Urothelium cell line (cell line): ENCODE results near the gene ASTN2.
"Not testable (repeated sequence)": the region's sequence is repeated elsewhere in the genome, so short reads cannot be mapped to it uniquely, and the experiment has no call there.

Experiments
- DNase-seq: peaks from one replicate; pipeline ENCODE4 v3.0.0; 2011; ENCODE audit warnings: low spot score, mixed read lengths
- FAIRE-seq: peaks from 2 replicates; lab custom pipeline; 2011; peaks lifted over from hg19 to GRCh38; lab: Jason Lieb, UNC

The ASTN2 gene

GRCh38 chr9:117088786-117089185 lies 326.1 kb downstream of the ASTN2 start:
- FAIRE-seq, result no peak
- DNase-seq, result no peak

GRCh38 chr9:117088140-117088539 lies 326.7 kb downstream of the ASTN2 start:
- FAIRE-seq, result no peak
- DNase-seq, result no peak

GRCh38 chr9:117084221-117084620 lies 330.6 kb downstream of the ASTN2 start:
- DNase-seq, result no peak
- no peak for FAIRE-seq

GRCh38 chr9:117083559-117083958 lies 331.3 kb downstream of the ASTN2 start:
- FAIRE-seq, result no peak
- no peak for DNase-seq

- no peak for FAIRE-seq
- DNase-seq, result no peak
These were observed 333.1 kb downstream of the ASTN2 start for GRCh38 chr9:117081641-117082317.

GRCh38 chr9:117080765-117081390 lies 334.0 kb downstream of the ASTN2 start:
- no peak for DNase-seq
- no peak for FAIRE-seq

- no peak for FAIRE-seq
- no peak for DNase-seq
These were observed 338.1 kb downstream of the ASTN2 start for GRCh38 chr9:117076571-117077290.

GRCh38 chr9:117075636-117076035 lies 339.2 kb downstream of the ASTN2 start:
- DNase-seq (no peak), FAIRE-seq (no peak)

- FAIRE-seq (no peak), DNase-seq (no peak)
These were observed 339.9 kb downstream of the ASTN2 start for GRCh38 chr9:117074784-117075520.

GRCh38 chr9:117074342-117074662 lies 340.6 kb downstream of the ASTN2 start:
- FAIRE-seq, result no peak
- no peak for DNase-seq

- DNase-seq (peak; percentile 42), FAIRE-seq (no peak)
These were observed 341.1 kb downstream of the ASTN2 start for GRCh38 chr9:117073539-117074341.

GRCh38 chr9:117073071-117073470 lies 341.8 kb downstream of the ASTN2 start:
- FAIRE-seq, result no peak

GRCh38 chr9:117072216-117072615 lies 342.6 kb downstream of the ASTN2 start:
- no peak for DNase-seq
- FAIRE-seq, result no peak

More at GRCh38 chr9:117073071-117073470, 341.8 kb downstream of the ASTN2 start:
- DNase-seq, result no peak

- not testable (repeated sequence) for DNase-seq, FAIRE-seq
These were observed 343.1 kb downstream of the ASTN2 start for GRCh38 chr9:117071673-117072207.

GRCh38 chr9:117063721-117064471 lies 351.0 kb downstream of the ASTN2 start:
- DNase-seq (no peak), FAIRE-seq (no peak)

GRCh38 chr9:117060963-117061362 lies 353.9 kb downstream of the ASTN2 start:
- FAIRE-seq, result no peak
- DNase-seq, result no peak

GRCh38 chr9:117050007-117050406 lies 364.9 kb downstream of the ASTN2 start:
- no peak for FAIRE-seq
- no peak for DNase-seq

- FAIRE-seq (no peak), DNase-seq (no peak)
These were observed 368.1 kb downstream of the ASTN2 start for GRCh38 chr9:117046666-117047327.

GRCh38 chr9:117044241-117044640 lies 370.6 kb downstream of the ASTN2 start:
- FAIRE-seq, result no peak
- no peak for DNase-seq
